H1 (cell line): ENCODE data around the gene NR3C2. TPM values are rescaled to one million over a fixed set of nuclear protein-coding genes. Genes with fewer than 3 reads are reported as not detected.

Experiments used
- CTCF ChIA-PET: fragments of 300-600 bp; sonication (Branson Sonifier 250); formaldehyde crosslinking; loops from one replicate; lab custom pipeline; 2021; ENCODE audit not compliant: partially characterized antibody; lab: Charles Lee
- POLR2A ChIA-PET: fragments of 300-600 bp; sonication (Branson Sonifier 250); formaldehyde crosslinking; loops from one replicate; lab custom pipeline; 2021; ENCODE audit warnings: inconsistent platforms; ENCODE audit not compliant: partially characterized antibody; lab: Charles Lee
- DNase-seq, 2 experiments: peaks; one replicate each; pipeline versions ENCODE4 v3.0.0 to v3.0.0-alpha.2; 2010 to 2022; ENCODE audit warnings: low spot score in 2 of 2, low read depth in 1 of 2, mixed read lengths in 1 of 2
- FAIRE-seq: peaks from 2 replicates; lab custom pipeline; 2011; peaks lifted over from hg19 to GRCh38; lab: Jason Lieb, UNC
- H2AFZ ChIP-seq: 2 replicates; pipeline ENCODE4 v1.8.1; 2012; ENCODE audit warnings: low read length, inconsistent platforms
- H2AK5ac ChIP-seq: 2 replicates; pipeline ENCODE4 v1.6.1; 2013; ENCODE audit warnings: low read depth, low read length
- H2BK120ac ChIP-seq: replicated peaks from 2 replicates; pipeline ENCODE3; 2013; ENCODE audit warnings: low read depth, low read length, inconsistent platforms
- H2BK12ac ChIP-seq: 2 replicates; pipeline ENCODE4 v1.6.1; 2013; ENCODE audit warnings: low read depth, low read length
- H2BK15ac ChIP-seq: 2 replicates; pipeline ENCODE4 v1.6.1; 2013; ENCODE audit warnings: low read length
- H2BK20ac ChIP-seq: 2 replicates; pipeline ENCODE4 v1.6.1; 2013; ENCODE audit warnings: low read length
- H2BK5ac ChIP-seq: 2 replicates; pipeline ENCODE4 v1.6.1; 2013; ENCODE audit warnings: low read depth, low read length
- H3K14ac ChIP-seq: 2 replicates; pipeline ENCODE4 v1.6.1; 2013; ENCODE audit warnings: inconsistent platforms; ENCODE audit not compliant: insufficient read length
- H3K18ac ChIP-seq: 2 replicates; pipeline ENCODE4 v1.6.1; 2013; ENCODE audit warnings: low read length; ENCODE audit errors: extremely low read depth
- H3K23ac ChIP-seq: 2 replicates; pipeline ENCODE4 v1.6.1; 2013; ENCODE audit warnings: inconsistent platforms; ENCODE audit not compliant: insufficient read length
- H3K23me2 ChIP-seq: 2 replicates; pipeline ENCODE4 v1.6.1; 2013; ENCODE audit warnings: low read depth, low read length
- H3K27ac ChIP-seq: 2 replicates; pipeline ENCODE4 v1.6.1; 2011; ENCODE audit warnings: low read depth, low read length, inconsistent platforms
- H3K27me3 ChIP-seq, 4 experiments: replicated peaks in 1 of 4; 1 replicate in 1 of 4; 2 replicates in 3 of 4; pipeline versions ENCODE4 v1.6.1 to v1.8.1; 2011 to 2013; ENCODE audit warnings: low read length in 3 of 4, mild to moderate bottlenecking in 3 of 4, inconsistent platforms in 2 of 4, mixed read lengths in 2 of 4, moderate library complexity in 1 of 4; ENCODE audit not compliant: control insufficient read depth in 3 of 4, insufficient read depth in 3 of 4; ENCODE audit errors: extremely low read depth in 1 of 4
- H3K36me3 ChIP-seq, 4 experiments: 2 replicates each; pipeline versions ENCODE4 v1.6.1 to v1.8.1; 2011 to 2013; ENCODE audit warnings: mild to moderate bottlenecking in 4 of 4, low read length in 3 of 4, moderate library complexity in 2 of 4, control low read depth in 1 of 4, inconsistent platforms in 1 of 4; ENCODE audit not compliant: insufficient read depth in 4 of 4, control insufficient read depth in 2 of 4
- H3K4ac ChIP-seq: replicated peaks from 2 replicates; pipeline ENCODE3; 2013; ENCODE audit warnings: low read length, low read depth, mixed read lengths, inconsistent platforms; ENCODE audit not compliant: insufficient read length
- H3K4me1 ChIP-seq, 4 experiments: replicated peaks in 1 of 4; 1 replicate in 1 of 4; 2 replicates in 3 of 4; pipeline versions ENCODE4 v1.6.1 to v1.8.1; 2011 to 2013; ENCODE audit warnings: low read length in 3 of 4, inconsistent platforms in 2 of 4, mixed read lengths in 1 of 4; ENCODE audit not compliant: insufficient read depth in 4 of 4, control insufficient read depth in 3 of 4
- H3K4me2 ChIP-seq, 2 experiments: 2 replicates each; pipeline versions ENCODE4 v1.6.1 to v1.8.1; 2011 to 2013; ENCODE audit warnings: low read depth in 2 of 2, low read length in 2 of 2, control low read depth in 1 of 2, inconsistent platforms in 1 of 2, mild to moderate bottlenecking in 1 of 2; ENCODE audit not compliant: insufficient read depth in 1 of 2
- H3K4me3 ChIP-seq, 4 experiments: fragments of 200-600, 300-600 bp in 1 of 4; sonication (generic), shearing (Covaris generic), sonication (Bioruptor Twin) in 1 of 4; 2 replicates each; pipeline versions ENCODE4 v1.5.1 to v1.8.1; 2011 to 2016; ENCODE audit warnings: low read length in 4 of 4, low read depth in 3 of 4, control low read depth in 2 of 4, inconsistent platforms in 2 of 4, mild to moderate bottlenecking in 2 of 4, mixed read lengths in 1 of 4, moderate library complexity in 1 of 4; ENCODE audit not compliant: insufficient read depth in 2 of 4; ENCODE audit errors: extremely low read depth in 1 of 4
- H3K56ac ChIP-seq: replicated peaks from 2 replicates; pipeline ENCODE3; 2013; ENCODE audit warnings: low read depth, mild to moderate bottlenecking, mixed read lengths, low read length, inconsistent platforms; ENCODE audit not compliant: insufficient read length
- H3K79me1 ChIP-seq: 2 replicates; pipeline ENCODE4 v1.6.1; 2013; ENCODE audit warnings: low read depth, low read length, control low read depth
- H3K79me2 ChIP-seq, 2 experiments: 2 replicates each; pipeline versions ENCODE4 v1.6.1 to v1.8.1; 2012 to 2013; ENCODE audit warnings: low read length in 2 of 2, mild to moderate bottlenecking in 2 of 2, inconsistent platforms in 1 of 2; ENCODE audit not compliant: insufficient read depth in 2 of 2, control insufficient read depth in 1 of 2
- H3K9ac ChIP-seq, 4 experiments: replicated peaks in 1 of 4; 1 replicate in 1 of 4; 2 replicates in 3 of 4; pipeline versions ENCODE4 v1.6.1 to v1.8.1; 2011 to 2013; ENCODE audit warnings: low read depth in 3 of 4, low read length in 3 of 4, control low read depth in 2 of 4, mild to moderate bottlenecking in 2 of 4, moderate library complexity in 2 of 4, inconsistent platforms in 1 of 4; ENCODE audit errors: extremely low read depth in 1 of 4
- H3K9me3 ChIP-seq, 2 experiments: 2 replicates each; pipeline versions ENCODE4 v1.6.1 to v1.8.1; 2012 to 2013; ENCODE audit warnings: mild to moderate bottlenecking in 2 of 2, moderate library complexity in 2 of 2, control low read depth in 1 of 2, inconsistent platforms in 1 of 2, low read depth in 1 of 2, low read length in 1 of 2, mixed read lengths in 1 of 2; ENCODE audit not compliant: insufficient read depth in 2 of 2
- H4K20me1 ChIP-seq, 2 experiments: replicated peaks in 1 of 2; 2 replicates each; pipeline versions ENCODE3 to v1.8.1; 2011 to 2013; ENCODE audit warnings: inconsistent platforms in 2 of 2, low read length in 2 of 2, mild to moderate bottlenecking in 1 of 2; ENCODE audit not compliant: insufficient read depth in 2 of 2, control insufficient read depth in 1 of 2
- H4K5ac ChIP-seq: 2 replicates; pipeline ENCODE4 v1.6.1; 2013; ENCODE audit warnings: low read length, low read depth, mixed read lengths, inconsistent platforms; ENCODE audit not compliant: insufficient read length
- H4K8ac ChIP-seq: 2 replicates; pipeline ENCODE4 v1.8.0; 2013; ENCODE audit warnings: mild to moderate bottlenecking, moderate library complexity, low read length, inconsistent platforms; ENCODE audit not compliant: insufficient read depth; ENCODE audit errors: extremely low read depth
- H4K91ac ChIP-seq: replicated peaks from 2 replicates; pipeline ENCODE3; 2013; ENCODE audit warnings: low read length, mixed read lengths, inconsistent platforms; ENCODE audit not compliant: insufficient read length
- BACH1 ChIP-seq: IDR thresholded peaks from 2 replicates; pipeline ENCODE4 v1.6.1; 2012; ENCODE audit warnings: low read length, improper control_type of control experiment
- CHD2 ChIP-seq: IDR thresholded peaks from 2 replicates; pipeline ENCODE4 v1.6.1; 2012; ENCODE audit warnings: low read length, improper control_type of control experiment
- HDAC6 ChIP-seq: IDR thresholded peaks from one replicate; pipeline ENCODE4 v1.7.1; 2012; ENCODE audit warnings: low read depth, mild to moderate bottlenecking, inconsistent platforms, low read length, moderate library complexity
- NANOG ChIP-seq: IDR thresholded peaks from 2 replicates; pipeline ENCODE4 v1.6.1; 2011; ENCODE audit warnings: low read length, low read depth, mild to moderate bottlenecking, inconsistent platforms; ENCODE audit not compliant: insufficient read depth, poor library complexity, severe bottlenecking
- PHF8 ChIP-seq: fragments of 200-600 bp; sonication (generic); conservative IDR thresholded peaks from 2 replicates; pipeline ENCODE4 v1.7.1; 2012; ENCODE audit warnings: low read depth, mild to moderate bottlenecking, inconsistent platforms, low read length, moderate library complexity
- TAF7 ChIP-seq: optimal IDR thresholded peaks from 2 replicates; pipeline ENCODE3; 2011; ENCODE audit warnings: low read depth, mild to moderate bottlenecking, inconsistent platforms, low read length, moderate library complexity, borderline replicate concordance
- TCF12 ChIP-seq: IDR thresholded peaks from 2 replicates; pipeline ENCODE4 v1.6.1; 2011; ENCODE audit warnings: low read depth, mild to moderate bottlenecking, low read length
- WGBS, 2 experiments: shearing (Covaris generic) in 1 of 2; methylation state at CpG; one replicate each; pipeline versions ENCODE4 v1.1.6 to v1.1.7; 2013 to 2015; ENCODE audit warnings: low lambda C conversion rate in 2 of 2, mixed read lengths in 2 of 2, inconsistent platforms in 1 of 2, low coverage in 1 of 2, missing lambda C conversion rate in 1 of 2; ENCODE audit not compliant: insufficient replicate concordance in 2 of 2, insufficient coverage in 1 of 2, insufficient read length in 1 of 2; ENCODE audit errors: extremely low coverage in 1 of 2, missing lambda C conversion rate in 1 of 2; 5-methylcytosine and 5-hydroxymethylcytosine counted together
- polyA plus RNA-seq, 7 experiments: library from polyadenylated mRNA; depleted of rRNA in 3 of 7; stranded (reverse) in 5 of 7; unstranded in 2 of 7; fragments of >200 nt in 5 of 7; fragments of 200-250 nt in 2 of 7; gene quantifications; 1 replicate in 5 of 7; 2 replicates in 1 of 7; 4 replicates in 1 of 7; pipeline versions ENCODE4 v1.2.1 to v1.2.3, GENCODE V29; 2011 to 2013; ENCODE audit warnings: missing spikeins in 2 of 7, mixed read lengths in 2 of 7
- total RNA-seq: library from RNA; stranded (reverse); fragmentation: NEBNext Ultra II Directional; extraction: Animal tissue kit (Norgen Biotek cat#: 25700); gene quantifications from 2 replicates; pipeline ENCODE4 v1.2.1, GENCODE V29; 2021

NR3C2 gene
- total and polyA plus RNA-seq, 2 of the 8 experiments (the other 6 are each of a cell fraction or from before 2014, with no cell fraction given) = 0.80 to 3.9 TPM

DNA sequence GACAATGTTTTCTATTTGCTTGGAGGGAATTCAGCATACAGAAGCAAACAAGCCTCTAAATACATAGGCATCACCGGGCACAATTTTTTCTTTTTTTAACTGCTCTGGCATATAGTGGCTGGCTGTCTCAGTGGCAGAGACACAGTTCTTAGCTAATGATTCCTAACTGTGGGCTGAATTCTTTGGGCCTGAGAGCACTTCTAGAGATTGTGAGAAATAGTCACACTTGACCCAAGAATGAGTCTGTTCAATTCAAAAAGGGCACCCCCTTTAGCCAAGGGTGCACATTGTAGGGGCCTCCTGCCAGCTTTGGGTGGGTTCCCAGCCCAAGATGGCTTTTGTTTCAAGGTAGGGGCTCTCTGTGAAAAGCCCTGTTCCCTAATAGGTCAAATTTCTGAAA, 364.6 kb downstream of the NR3C2 start:
- H3K56ac ChIP-seq = no peak overlapping the region
- H3K27me3 ChIP-seq = no peaks in the 10 kb centered on the region
- no peak overlapping the region for H2BK12ac ChIP-seq
- ChIA-PET CTCF (interaction anchor here (0.8 to 1.2 kb wide), 4 partner anchors 10 to 101 kb away, joined by 3 to 4 read pairs (median 3); no protein-coding TSS in a partner anchor), POLR2A (no interaction called here)
- H3K23ac ChIP-seq = no peak overlapping the region
- no peak overlapping the region for H3K18ac ChIP-seq
- no peak for FAIRE-seq
- no peaks in the 10 kb centered on the region for H4K20me1 ChIP-seq
- no peaks in the 10 kb centered on the region for H3K79me2 ChIP-seq
- peaks cover 0 to 7% (median 0%) of the 10 kb centered on the region in 4 experiments; a peak in 2 of 8 replicates for H3K36me3 ChIP-seq
- no peak overlapping the region for H4K8ac ChIP-seq
- H3K14ac ChIP-seq = no peak overlapping the region
- no peaks in the 10 kb centered on the region for H3K4me1 ChIP-seq
- WGBS, 2 experiments = 89% methylated on average over 1 of the region's 1 CpG; no CpG with 5 or more reads in 1 of the 2 experiments
- no peak for DNase-seq
- H2AK5ac ChIP-seq = no peak overlapping the region
- H2BK5ac ChIP-seq = no peak overlapping the region
- no peak overlapping the region for H4K5ac ChIP-seq
- peaks cover 19 to 21% of the 10 kb centered on the region in 2 experiments for H3K9me3 ChIP-seq
- no peaks in the 10 kb centered on the region for H3K79me1 ChIP-seq
- H3K4me2 ChIP-seq = no peak overlapping the region
- no peak overlapping the region for H3K4me3 ChIP-seq
- no peak overlapping the region for H2BK20ac ChIP-seq
- H2BK15ac ChIP-seq = no peak overlapping the region
- H3K4ac ChIP-seq = no peak overlapping the region
- no peak overlapping the region for H2AFZ ChIP-seq
- no peak overlapping the region for H3K27ac ChIP-seq
- H2BK120ac ChIP-seq = no peak overlapping the region
- H4K91ac ChIP-seq = no peak overlapping the region
- H3K9ac ChIP-seq = no peak overlapping the region
- no peaks in the 10 kb centered on the region for H3K23me2 ChIP-seq
- no peak for TF ChIP-seq CHD2
- no peak for TF ChIP-seq HDAC6
- no peak for TF ChIP-seq TAF7
- no peak for TF ChIP-seq TCF12
- TF ChIP-seq NANOG = no peak
- TF ChIP-seq PHF8 = no peak
- TF ChIP-seq BACH1 = no peak
